HepG2 (cell line): ENCODE measurements around the gene RUFY2. TPM values are rescaled to one million over a fixed set of nuclear protein-coding genes. Genes with fewer than 3 reads are reported as not detected.

ENCODE experiments used
- ARID3A ChIP-seq: IDR thresholded peaks from 2 replicates; pipeline ENCODE4 v1.6.1; 2012; ENCODE audit warnings: low read depth, low read length, improper control_type of control experiment
- FOXK1 ChIP-seq: sonication (generic); formaldehyde crosslinking; IDR thresholded peaks from 2 replicates; pipeline ENCODE4 v1.4.0; 2020; ENCODE audit warnings: low read depth, missing genetic modification reagents, borderline replicate concordance
- HINFP ChIP-seq: sonication (generic); formaldehyde crosslinking; IDR thresholded peaks from 2 replicates; pipeline ENCODE4 v1.4.0; 2020; ENCODE audit warnings: low read depth, mild to moderate bottlenecking, missing genetic modification reagents
- HMGXB4 ChIP-seq, 2 experiments: sonication (generic) in 1 of 2; formaldehyde crosslinking in 1 of 2; IDR thresholded peaks; 2 replicates each; pipeline versions ENCODE4 v1.4.0 to v1.6.1; 2018 to 2020; ENCODE audit warnings: missing genetic modification reagents in 2 of 2, borderline replicate concordance in 1 of 2, low read depth in 1 of 2, mild to moderate bottlenecking in 1 of 2, missing biosample characterization in 1 of 2
- NR2F6 ChIP-seq, 2 experiments: IDR thresholded peaks; 2 replicates each; pipeline ENCODE4 v1.6.1; 2016; ENCODE audit warnings: antibody characterized with exemption in 1 of 2, mild to moderate bottlenecking in 1 of 2
- RARA ChIP-seq: IDR thresholded peaks from 2 replicates; pipeline ENCODE4 v1.6.1; 2016; ENCODE audit warnings: missing genetic modification reagents, missing compliant biosample characterization
- RCOR2 ChIP-seq: IDR thresholded peaks from 2 replicates; pipeline ENCODE4 v1.6.1; 2016; ENCODE audit warnings: missing biosample characterization, missing genetic modification reagents
- RERE ChIP-seq: IDR thresholded peaks from 2 replicates; pipeline ENCODE4 v1.6.1; 2016; ENCODE audit warnings: low read depth, missing genetic modification reagents, missing compliant biosample characterization
- SRF ChIP-seq: IDR thresholded peaks from 2 replicates; pipeline ENCODE4 v1.6.1; 2011; ENCODE audit warnings: mild to moderate bottlenecking, low read depth, low read length, moderate library complexity
- ZFP1 ChIP-seq: IDR thresholded peaks from 2 replicates; pipeline ENCODE4 v1.6.1; 2016
- ZFYVE20 ChIP-seq: sonication (generic); formaldehyde crosslinking; IDR thresholded peaks from 2 replicates; pipeline ENCODE4 v1.8.0; 2023; ENCODE audit warnings: low read depth, mild to moderate bottlenecking, moderate library complexity, missing genetic modification reagents, borderline replicate concordance
- ZNF234 ChIP-seq: sonication (generic); formaldehyde crosslinking; conservative IDR thresholded peaks from 2 replicates; pipeline ENCODE4 v1.5.1; 2020; ENCODE audit warnings: mild to moderate bottlenecking, missing genetic modification reagents
- ZNF282 ChIP-seq: fragments of 450-650 bp; IDR thresholded peaks from 2 replicates; pipeline ENCODE4 v1.6.1; 2018; ENCODE audit not compliant: partially characterized antibody
- ZNF333 ChIP-seq: sonication (generic); formaldehyde crosslinking; IDR thresholded peaks from 2 replicates; pipeline ENCODE4 v1.4.0; 2020; ENCODE audit warnings: mild to moderate bottlenecking, missing genetic modification reagents, borderline replicate concordance
- ZNF343 ChIP-seq: sonication (generic); formaldehyde crosslinking; IDR thresholded peaks from 2 replicates; pipeline ENCODE4 v1.4.0; 2020; ENCODE audit warnings: mild to moderate bottlenecking, missing genetic modification reagents
- ZNF781 ChIP-seq: sonication (generic); formaldehyde crosslinking; IDR thresholded peaks from 2 replicates; pipeline ENCODE4 v1.5.1; 2020; ENCODE audit warnings: borderline replicate concordance, mild to moderate bottlenecking, missing genetic modification reagents; ENCODE audit errors: not compliant biosample characterization
- polyA plus RNA-seq, 8 experiments: library from polyadenylated mRNA; depleted of rRNA in 3 of 8; stranded (reverse) in 7 of 8; unstranded in 1 of 8; fragments of >200 nt; fragmentation: Illumina TruSeq in 4 of 8; extraction: Trizol in 4 of 8; gene quantifications; 2 replicates each; pipeline versions ENCODE4 v1.2.1 to v1.2.3, GENCODE V29; 2011 to 2016; ENCODE audit warnings: low read depth in 4 of 8, missing spikeins in 1 of 8, mixed read lengths in 1 of 8; ENCODE audit not compliant: insufficient read depth in 1 of 8
- total RNA-seq, 5 experiments: library from RNA; depleted of rRNA; stranded (reverse); fragments of >200 nt; fragmentation: Illumina TruSeq; extraction: Trizol; gene quantifications; 2 replicates each; pipeline ENCODE4 v1.2.3, GENCODE V29; 2016; ENCODE audit warnings: low read depth in 1 of 5

Gene RUFY2
- total and polyA plus RNA-seq, 2 of the 13 experiments (the other 11 are each of a cell fraction or from before 2014, with no cell fraction given), result 10.1 to 16.1 TPM

GRCh38 chr10:68406815-68407548, at the start of gene RUFY2 (continued):
- TF ChIP-seq FOXK1 (CRISPR knock-in tag) (no peak), ZFYVE20 (no peak), ZNF781 (CRISPR knock-in tag) (peak; percentile 6), NR2F6 (IDR thresholded peaks at IDR 0.05) (no peak), NR2F6 (CRISPR knock-in tag; IDR thresholded peaks at IDR 0.05) (no peak), ZFP1 (CRISPR knock-in tag) (no peak), ZNF234 (CRISPR knock-in tag) (no peak), ZNF333 (CRISPR knock-in tag) (peak; percentile 82; the same call in 1 of the 2 replicates), ZNF343 (0 out of 2 replicates have a peak, but pooled peaks have one; percentile 26), HMGXB4 (CRISPR knock-in tag; IDR thresholded peaks at IDR 0.05; ENCODE audit: borderline replicate concordance in 1 of 2, low read depth in 1 of 2) (peak; percentile 87), HINFP (CRISPR knock-in tag) (peak; percentile 66; the same call in 1 of the 2 replicates), RARA (CRISPR knock-in tag) (no peak), RERE (CRISPR knock-in tag) (no peak), SRF (no peak), RCOR2 (CRISPR knock-in tag) (no peak), ARID3A (no peak), ZNF282 (no peak)
